SK-N-SH (cell line): ENCODE measurements around the gene TIMM22. TPM values are rescaled to one million over a fixed set of nuclear protein-coding genes. Genes with fewer than 3 reads are reported as not detected.

ENCODE experiments used
- CTCF ChIA-PET: fragments of 300-600, 350-600 bp; formaldehyde crosslinking; extraction: SDS; loops from one replicate; lab custom pipeline; 2021; lab: Yijun Ruan, JAX
- POLR2A ChIA-PET: fragments of 350-600 bp; sonication (Branson Sonifier 250); formaldehyde crosslinking; extraction: SDS; loops from one replicate; lab custom pipeline; 2020; ENCODE audit warnings: antibody characterized with exemption, inconsistent platforms; lab: Yijun Ruan, JAX
- DNase-seq: peaks from one replicate; pipeline ENCODE4 v3.0.0; 2012
- H2AFZ ChIP-seq: fragments of 200-600 bp; sonication (generic); 2 replicates; pipeline ENCODE4 v1.8.1; 2016; ENCODE audit warnings: antibody characterized with exemption, mild to moderate bottlenecking, low read depth
- H3F3A ChIP-seq: fragments of 200-600 bp; sonication (generic); replicated peaks from 2 replicates; pipeline ENCODE3; 2016; ENCODE audit warnings: antibody characterized with exemption, mild to moderate bottlenecking; ENCODE audit not compliant: insufficient read depth
- H3K27ac ChIP-seq, 2 experiments: fragments of 200-500 bp in 1 of 2; fragments of 200-600 bp in 1 of 2; sonication (Bioruptor generic) in 1 of 2; sonication (generic), shearing (Covaris generic) in 1 of 2; 2 replicates each; pipeline versions ENCODE4 v1.5.1 to v1.6.1; 2014 to 2016; ENCODE audit warnings: low read depth in 2 of 2, inconsistent platforms in 1 of 2, low read length in 1 of 2, mild to moderate bottlenecking in 1 of 2, mixed read lengths in 1 of 2
- H3K27me3 ChIP-seq: fragments of 200-600 bp; sonication (generic), shearing (Covaris generic); 2 replicates; pipeline ENCODE4 v1.6.1; 2016; ENCODE audit warnings: mixed run types; ENCODE audit not compliant: insufficient read depth
- H3K36me3 ChIP-seq, 2 experiments: fragments of 200-500 bp in 1 of 2; fragments of 200-600 bp in 1 of 2; sonication (Bioruptor generic) in 1 of 2; sonication (generic) in 1 of 2; replicated peaks in 1 of 2; 2 replicates each; pipeline versions ENCODE3 to v1.5.1; 2014 to 2016; ENCODE audit warnings: low read length in 1 of 2, mild to moderate bottlenecking in 1 of 2; ENCODE audit not compliant: insufficient read depth in 2 of 2, control insufficient read depth in 1 of 2
- H3K4me1 ChIP-seq, 2 experiments: fragments of 200-500 bp in 1 of 2; fragments of 200-600 bp in 1 of 2; sonication (Bioruptor generic) in 1 of 2; sonication (generic), shearing (Covaris generic) in 1 of 2; 2 replicates each; pipeline versions ENCODE4 v1.5.1 to v1.6.1; 2014 to 2016; ENCODE audit warnings: low read depth in 1 of 2, low read length in 1 of 2, mixed run types in 1 of 2; ENCODE audit not compliant: insufficient read depth in 2 of 2, control insufficient read depth in 1 of 2
- H3K4me2 ChIP-seq: fragments of 200-600 bp; sonication (generic), shearing (Covaris generic); 2 replicates; pipeline ENCODE4 v1.6.1; 2017; ENCODE audit warnings: mixed run types
- H3K4me3 ChIP-seq, 2 experiments: fragments of 200-500 bp in 1 of 2; fragments of 200-600 bp in 1 of 2; sonication (Bioruptor generic) in 1 of 2; sonication (generic), shearing (Covaris generic) in 1 of 2; 2 replicates each; pipeline versions ENCODE4 v1.5.1 to v1.8.1; 2014 to 2016; ENCODE audit warnings: low read depth in 2 of 2, inconsistent platforms in 1 of 2, low read length in 1 of 2, mild to moderate bottlenecking in 1 of 2, mixed read lengths in 1 of 2, moderate library complexity in 1 of 2
- H3K79me2 ChIP-seq: fragments of 200-600 bp; sonication (generic); 2 replicates; pipeline ENCODE4 v1.8.1; 2017; ENCODE audit warnings: mild to moderate bottlenecking; ENCODE audit not compliant: insufficient read depth
- H3K9ac ChIP-seq: fragments of 200-600 bp; sonication (generic); 2 replicates; pipeline ENCODE4 v1.6.1; 2017; ENCODE audit warnings: mixed run types
- H3K9me2 ChIP-seq: fragments of 200-600 bp; sonication (generic); 2 replicates; pipeline ENCODE4 v1.6.1; 2017; ENCODE audit warnings: mixed run types
- H3K9me3 ChIP-seq: fragments of 200-600 bp; sonication (generic); 2 replicates; pipeline ENCODE4 v1.6.1; 2017; ENCODE audit warnings: mixed run types, mild to moderate bottlenecking, moderate library complexity
- H4K20me1 ChIP-seq: fragments of 200-600 bp; sonication (generic); 2 replicates; pipeline ENCODE4 v1.6.1; 2017; ENCODE audit warnings: mild to moderate bottlenecking, mixed run types; ENCODE audit not compliant: insufficient read depth
- CTCF ChIP-seq: fragments of 200-600 bp; sonication (generic); IDR thresholded peaks from 2 replicates; pipeline ENCODE4 v1.6.1; 2017; ENCODE audit warnings: antibody characterized with exemption, mild to moderate bottlenecking, moderate library complexity
- EP300 ChIP-seq, 2 experiments: IDR thresholded peaks; 2 replicates each; pipeline versions ENCODE4 v1.4.0 to v1.6.1; 2012; ENCODE audit warnings: borderline replicate concordance in 1 of 2, low read depth in 1 of 2, low read length in 1 of 2
- EZH2phosphoT487 ChIP-seq: fragments of 200-600 bp; sonication (generic); IDR thresholded peaks from 2 replicates; pipeline ENCODE4 v1.6.1; 2017; ENCODE audit warnings: low read depth, mixed run types, mild to moderate bottlenecking, antibody characterized with exemption, moderate library complexity, borderline replicate concordance
- FOSL2 ChIP-seq: IDR thresholded peaks from 2 replicates; pipeline ENCODE4 v1.4.0; 2012; ENCODE audit warnings: low read depth, mild to moderate bottlenecking, moderate library complexity, borderline replicate concordance
- FOXJ3 ChIP-seq: sonication (generic); formaldehyde crosslinking; IDR thresholded peaks from 2 replicates; pipeline ENCODE4 v1.5.1; 2020; ENCODE audit warnings: mild to moderate bottlenecking, missing genetic modification reagents
- GATA2 ChIP-seq: sonication (generic); formaldehyde crosslinking; IDR thresholded peaks from 2 replicates; pipeline ENCODE4 v1.5.0; 2020; ENCODE audit warnings: mild to moderate bottlenecking, missing genetic modification reagents
- IRF3 ChIP-seq: fragments of 150-350 bp; IDR thresholded peaks from 2 replicates; pipeline ENCODE4 v1.6.1; 2016; ENCODE audit warnings: mild to moderate bottlenecking, low read depth, low read length
- MXI1 ChIP-seq: IDR thresholded peaks from 2 replicates; pipeline ENCODE4 v1.6.1; 2012; ENCODE audit warnings: mild to moderate bottlenecking, low read depth, low read length, improper control_type of control experiment
- NRF1 ChIP-seq: IDR thresholded peaks from 2 replicates; pipeline ENCODE4 v1.6.1; 2012; ENCODE audit warnings: low read depth, mild to moderate bottlenecking, low read length
- POLR2AphosphoS5 ChIP-seq: IDR thresholded peaks from 2 replicates; pipeline ENCODE4 v1.6.1; 2012; ENCODE audit warnings: low read depth, low read length
- RCOR1 ChIP-seq: fragments of 150-350 bp; IDR thresholded peaks from 2 replicates; pipeline ENCODE4 v1.6.1; 2017; ENCODE audit warnings: antibody characterized with exemption, low read length
- RFX5 ChIP-seq: IDR thresholded peaks from 2 replicates; pipeline ENCODE4 v1.6.1; 2012; ENCODE audit warnings: mild to moderate bottlenecking, improper control_type of control experiment, low read length
- RXRA ChIP-seq: IDR thresholded peaks from 2 replicates; pipeline ENCODE4 v1.4.0; 2012; ENCODE audit warnings: low read depth, mild to moderate bottlenecking, borderline replicate concordance
- TCF12 ChIP-seq: IDR thresholded peaks from 2 replicates; pipeline ENCODE4 v1.4.0; 2012
- USF1 ChIP-seq: IDR thresholded peaks from 2 replicates; pipeline ENCODE4 v1.4.0; 2012; ENCODE audit warnings: low read depth, borderline replicate concordance
- ZBTB33 ChIP-seq: IDR thresholded peaks from 2 replicates; pipeline ENCODE4 v1.4.0; 2012; ENCODE audit warnings: low read depth, borderline replicate concordance
- WGBS: methylation state at CpG from one replicate; pipeline ENCODE4 v1.1.6; 2017; ENCODE audit warnings: low lambda C conversion rate; 5-methylcytosine and 5-hydroxymethylcytosine counted together
- polyA plus RNA-seq, 3 experiments: library from polyadenylated mRNA; depleted of rRNA; stranded (reverse); fragments of >200 nt; gene quantifications; 2 replicates each; pipeline ENCODE4 v1.2.3, GENCODE V29; 2012

The TIMM22 gene
- polyA plus RNA-seq, 1 of the 3 experiments (the other 2 are of a cell fraction) = 9.9 TPM

- no peak overlapping the region for H3K4me3 ChIP-seq
- ChIA-PET CTCF (interaction anchor here (0.7 to 6.5 kb wide), 6 partner anchors 21 to 184 kb away, joined by 3 to 66 read pairs (median 14); partner anchors contain the start of gene NXN), POLR2A (interaction anchor here (1.1 kb wide), 1 partner anchor 54 kb away, joined by 3 read pairs; no protein-coding TSS in a partner anchor)
- no peaks in the 10 kb centered on the region for H3K27me3 ChIP-seq
- WGBS = 84% methylated on average over 4 of the region's 4 CpGs
- H3K4me2 ChIP-seq = peak overlapping the region; percentile 58
- no peaks in the 10 kb centered on the region for H3K9me3 ChIP-seq
- peaks cover 73% of the 10 kb centered on the region for H4K20me1 ChIP-seq
- H3K4me1 ChIP-seq = peaks cover 22 to 48% of the 10 kb centered on the region in 2 experiments; a peak in 3 of 4 replicates
- 0 out of 2 replicates have a peak overlapping the region, but pooled peaks have one; percentile 4 for H3K9ac ChIP-seq
- peaks cover 20% of the 10 kb centered on the region for H3K79me2 ChIP-seq
- peaks cover 40 to 55% of the 10 kb centered on the region in 2 experiments for H3K36me3 ChIP-seq
- H2AFZ ChIP-seq = no peak overlapping the region
- TF ChIP-seq IRF3 (no peak), USF1 (no peak), NRF1 (no peak), TCF12 (no peak), RXRA (no peak), FOSL2 (no peak)
- H3K27ac ChIP-seq = peak overlapping the region; percentile 11 to 84
- H3F3A ChIP-seq = peaks cover 53% of the 10 kb centered on the region
- DNase-seq = no peak
- no peaks in the 10 kb centered on the region for H3K9me2 ChIP-seq
Observed at GRCh38 chr17:1002412-1002753, 5.5 kb downstream of the TIMM22 start.

- Histone ChIP-seq H3K4me1 (peaks cover 19 to 47% of the 10 kb centered on the region in 2 experiments; a peak in 3 of 4 replicates), H2AFZ (no peak overlapping the region), H3K9me2 (no peaks in the 10 kb centered on the region), H3K4me2 (peak overlapping the region; percentile 58), H3K4me3 (no peak overlapping the region), H4K20me1 (peaks cover 73% of the 10 kb centered on the region), H3K27ac (peak overlapping the region; percentile 11 to 84; a peak in 3 of 4 replicates), H3K27me3 (no peaks in the 10 kb centered on the region), H3K9ac (0 out of 2 replicates have a peak overlapping the region, but pooled peaks have one; percentile 4), H3F3A (peaks cover 53% of the 10 kb centered on the region), H3K9me3 (no peaks in the 10 kb centered on the region), H3K36me3 (peaks cover 43 to 60% of the 10 kb centered on the region in 2 experiments), H3K79me2 (peaks cover 14% of the 10 kb centered on the region)
- CTCF ChIA-PET = interaction anchor here (0.6 to 4.5 kb wide), 5 partner anchors 9 to 53 kb away, joined by 3 to 30 read pairs (median 3); no protein-coding TSS in a partner anchor
- 57% methylated on average over 17 of the region's 19 CpGs for WGBS
- POLR2A ChIA-PET = interaction anchor here (1.1 kb wide), 1 partner anchor 54 kb away, joined by 3 read pairs; no protein-coding TSS in a partner anchor
- DNase-seq = no peak
- TF ChIP-seq FOSL2 (peak; percentile 21; the same call in 1 of the 2 replicates), ZBTB33 (no peak; the same call in 1 of the 2 replicates), FOXJ3 (CRISPR knock-in tag) (no peak), RFX5 (no peak), EP300 (IDR thresholded peaks at IDR 0.05; ENCODE audit: borderline replicate concordance in 1 of 2, low read depth in 1 of 2, low read length in 1 of 2) (peak; percentile 14 to 40; a peak in 2 of 4 replicates), RCOR1 (no peak), GATA2 (no peak), POLR2AphosphoS5 (0 out of 2 replicates have a peak, but pooled peaks have one; percentile 29), IRF3 (no peak), EZH2phosphoT487 (no peak), MXI1 (peak; percentile 46; the same call in 1 of the 2 replicates), TCF12 (peak; percentile 93), CTCF (no peak; the same call in 1 of the 2 replicates), RXRA (no peak)
Observed at GRCh38 chr17:1002771-1003555, 6.0 kb downstream of the TIMM22 start.
